ENCODE measurements around the gene VIT.
A peak's percentile ranks its signal among the peaks of the same experiment; 100 is the strongest.

The VIT gene

DNA sequence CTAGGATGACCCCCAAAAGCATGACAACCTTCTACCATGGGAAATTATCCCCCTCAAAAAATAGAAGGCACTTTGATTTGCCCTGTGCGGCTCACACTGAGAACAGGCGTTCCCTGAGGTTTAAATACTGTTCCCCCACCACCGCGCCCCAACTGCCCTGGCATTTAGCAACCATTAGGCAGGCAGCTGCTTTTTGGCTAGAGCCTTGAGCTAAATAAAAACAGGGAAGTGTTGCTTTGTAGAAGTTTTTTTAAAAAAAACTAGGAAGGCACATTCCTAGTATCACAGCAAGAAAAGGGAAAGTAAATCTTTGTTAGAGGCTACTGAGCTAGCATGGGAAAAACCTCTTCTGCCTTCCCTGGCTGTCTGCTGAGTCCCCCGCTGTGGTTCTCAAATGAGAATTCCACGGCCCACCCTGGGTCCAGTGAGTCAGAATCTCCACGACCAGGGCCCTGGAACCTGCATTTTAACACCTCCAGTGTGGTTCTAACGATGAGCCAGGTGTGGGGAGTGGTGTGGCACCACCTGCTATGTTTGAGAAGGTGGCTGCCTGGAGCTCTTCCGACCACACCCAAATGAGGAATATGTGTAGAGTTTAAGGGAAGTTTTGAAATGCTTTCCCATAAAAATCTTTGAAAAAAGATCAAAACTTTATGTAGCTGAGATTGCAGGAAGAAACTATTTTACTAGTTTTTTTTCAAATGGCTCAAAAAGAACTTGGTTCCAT, 66.4 kb downstream of the VIT start:
- no peaks in the 10 kb centered on the region for H3K36me3 ChIP-seq (ENCODE audit: control insufficient read depth in 2 of 2, insufficient read depth in 2 of 2, low read length in 2 of 2)
- no peaks in the 10 kb centered on the region for H3K27me3 ChIP-seq (ENCODE audit: control insufficient read depth in 1 of 2, insufficient read depth in 2 of 2, low read length in 2 of 2)

GRCh38 chr2:36769106-36769505, 72.6 kb downstream of the VIT start:
- Histone ChIP-seq H3K4me1 (ENCODE audit: control insufficient read depth, insufficient read depth, low read length) (no peaks in the 10 kb centered on the region), H3K27ac (ENCODE audit: low read length) (no peak overlapping the region), H3K9me3 (ENCODE audit: control insufficient read depth in 2 of 2, low read length in 2 of 2) (no peaks in the 10 kb centered on the region), H3K4me3 (ENCODE audit: low read length in 2 of 2) (no peak overlapping the region), H3K27me3 (ENCODE audit: control insufficient read depth in 1 of 2, insufficient read depth in 2 of 2, low read length in 2 of 2) (no peaks in the 10 kb centered on the region), H3K9ac (ENCODE audit: low read length in 2 of 2) (no peak overlapping the region), H3K36me3 (ENCODE audit: control insufficient read depth in 2 of 2, insufficient read depth in 2 of 2, low read length in 2 of 2) (no peaks in the 10 kb centered on the region)

More for the DNA sequence above, 66.4 kb downstream of the VIT start:
- no peak overlapping the region for H3K27ac ChIP-seq (ENCODE audit: low read length)
- H3K9me3 ChIP-seq (ENCODE audit: control insufficient read depth in 2 of 2, low read length in 2 of 2): no peaks in the 10 kb centered on the region
- H3K4me3 ChIP-seq (ENCODE audit: low read length in 2 of 2): no peak overlapping the region
- no peaks in the 10 kb centered on the region for H3K4me1 ChIP-seq (ENCODE audit: control insufficient read depth, insufficient read depth, low read length)
- no peak overlapping the region for H3K9ac ChIP-seq (ENCODE audit: low read length in 2 of 2)

GRCh38 chr2:36770542-36771287, 74.2 kb downstream of the VIT start:
- no peaks in the 10 kb centered on the region for H3K4me1 ChIP-seq (ENCODE audit: control insufficient read depth, insufficient read depth, low read length)
- H3K27ac ChIP-seq (ENCODE audit: low read length): no peak overlapping the region
- H3K36me3 ChIP-seq (ENCODE audit: control insufficient read depth in 2 of 2, insufficient read depth in 2 of 2, low read length in 2 of 2): no peaks in the 10 kb centered on the region
- H3K9ac ChIP-seq (ENCODE audit: low read length in 2 of 2): no peak overlapping the region
- no peaks in the 10 kb centered on the region for H3K9me3 ChIP-seq (ENCODE audit: control insufficient read depth in 2 of 2, low read length in 2 of 2)
- H3K27me3 ChIP-seq (ENCODE audit: control insufficient read depth in 1 of 2, insufficient read depth in 2 of 2, low read length in 2 of 2): no peaks in the 10 kb centered on the region
- H3K4me3 ChIP-seq (ENCODE audit: low read length in 2 of 2): no peak overlapping the region

GRCh38 chr2:36771671-36772070, 75.2 kb downstream of the VIT start:
- no peaks in the 10 kb centered on the region for H3K9me3 ChIP-seq (ENCODE audit: control insufficient read depth in 2 of 2, low read length in 2 of 2)
- no peak overlapping the region for H3K4me3 ChIP-seq (ENCODE audit: low read length in 2 of 2)
- no peaks in the 10 kb centered on the region for H3K4me1 ChIP-seq (ENCODE audit: control insufficient read depth, insufficient read depth, low read length)
- H3K27ac ChIP-seq (ENCODE audit: low read length): no peak overlapping the region
- H3K9ac ChIP-seq (ENCODE audit: low read length in 2 of 2): no peak overlapping the region
- H3K36me3 ChIP-seq (ENCODE audit: control insufficient read depth in 2 of 2, insufficient read depth in 2 of 2, low read length in 2 of 2): no peaks in the 10 kb centered on the region
- H3K27me3 ChIP-seq (ENCODE audit: control insufficient read depth in 1 of 2, insufficient read depth in 2 of 2, low read length in 2 of 2): no peaks in the 10 kb centered on the region

- no peak overlapping the region for H3K4me3 ChIP-seq (ENCODE audit: low read length in 2 of 2)
- no peak overlapping the region for H3K27ac ChIP-seq (ENCODE audit: low read length)
- no peaks in the 10 kb centered on the region for H3K27me3 ChIP-seq (ENCODE audit: control insufficient read depth in 1 of 2, insufficient read depth in 2 of 2, low read length in 2 of 2)
- H3K9me3 ChIP-seq (ENCODE audit: control insufficient read depth in 2 of 2, low read length in 2 of 2): no peaks in the 10 kb centered on the region
- H3K9ac ChIP-seq (ENCODE audit: low read length in 2 of 2): no peak overlapping the region
- no peaks in the 10 kb centered on the region for H3K36me3 ChIP-seq (ENCODE audit: control insufficient read depth in 2 of 2, insufficient read depth in 2 of 2, low read length in 2 of 2)
- H3K4me1 ChIP-seq (ENCODE audit: control insufficient read depth, insufficient read depth, low read length): no peaks in the 10 kb centered on the region
Observed at GRCh38 chr2:36773947-36774346, 77.4 kb downstream of the VIT start.

DNA sequence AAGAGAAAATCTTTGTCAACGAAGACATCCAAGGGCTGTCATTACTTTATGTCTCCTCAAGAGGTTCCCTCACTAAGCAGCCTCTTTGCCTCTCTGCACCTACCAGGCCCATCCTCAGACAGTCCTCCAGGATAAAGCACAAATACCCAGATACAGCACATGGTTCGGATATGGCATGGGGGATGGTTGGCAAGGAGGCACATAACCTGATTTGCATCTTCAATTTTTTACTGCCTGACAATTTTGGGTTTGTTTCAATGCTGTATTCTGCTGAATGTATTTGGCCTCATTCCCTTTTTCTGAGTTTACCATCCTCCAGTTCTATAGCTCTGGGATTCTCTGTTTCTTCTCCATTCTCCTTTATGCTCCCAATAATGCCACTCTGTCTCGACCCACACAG, 78.8 kb downstream of the VIT start:
- Histone ChIP-seq H3K27me3 (ENCODE audit: control insufficient read depth in 1 of 2, insufficient read depth in 2 of 2, low read length in 2 of 2) (no peaks in the 10 kb centered on the region), H3K9me3 (ENCODE audit: control insufficient read depth in 2 of 2, low read length in 2 of 2) (no peaks in the 10 kb centered on the region), H3K4me3 (ENCODE audit: low read length in 2 of 2) (no peak overlapping the region), H3K4me1 (ENCODE audit: control insufficient read depth, insufficient read depth, low read length) (no peaks in the 10 kb centered on the region), H3K27ac (ENCODE audit: low read length) (no peak overlapping the region), H3K36me3 (ENCODE audit: control insufficient read depth in 2 of 2, insufficient read depth in 2 of 2, low read length in 2 of 2) (no peaks in the 10 kb centered on the region), H3K9ac (ENCODE audit: low read length in 2 of 2) (no peak overlapping the region)

GRCh38 chr2:36775806-36776205, 79.3 kb downstream of the VIT start:
- H3K4me3 ChIP-seq (ENCODE audit: low read length in 2 of 2): no peak overlapping the region
- no peaks in the 10 kb centered on the region for H3K4me1 ChIP-seq (ENCODE audit: control insufficient read depth, insufficient read depth, low read length)
- H3K9me3 ChIP-seq (ENCODE audit: control insufficient read depth in 2 of 2, low read length in 2 of 2): no peaks in the 10 kb centered on the region
- no peak overlapping the region for H3K27ac ChIP-seq (ENCODE audit: low read length)
- no peak overlapping the region for H3K9ac ChIP-seq (ENCODE audit: low read length in 2 of 2)
- H3K36me3 ChIP-seq (ENCODE audit: control insufficient read depth in 2 of 2, insufficient read depth in 2 of 2, low read length in 2 of 2): no peaks in the 10 kb centered on the region
- no peaks in the 10 kb centered on the region for H3K27me3 ChIP-seq (ENCODE audit: control insufficient read depth in 1 of 2, insufficient read depth in 2 of 2, low read length in 2 of 2)

DNA sequence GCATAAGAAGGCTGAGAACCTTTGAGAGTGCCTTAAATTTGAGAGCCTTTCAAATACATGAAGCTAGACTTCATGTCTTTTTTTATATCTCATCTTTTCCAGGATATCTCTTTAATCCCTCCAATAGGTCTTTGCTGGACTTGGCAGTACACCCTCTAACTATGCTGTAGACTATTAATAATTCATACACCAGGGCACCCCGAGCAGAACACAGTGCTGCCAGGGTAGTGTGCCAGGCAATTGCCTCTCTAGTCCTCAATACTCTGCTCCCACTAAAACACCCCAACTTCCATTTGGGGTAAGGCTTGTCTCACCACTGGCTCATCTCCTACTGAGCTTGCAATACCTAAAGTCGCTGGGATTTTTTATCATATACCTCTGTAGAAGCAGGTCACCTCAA, 80.8 kb downstream of the VIT start:
- Histone ChIP-seq H3K4me1 (ENCODE audit: control insufficient read depth, insufficient read depth, low read length) (no peaks in the 10 kb centered on the region), H3K27ac (ENCODE audit: low read length) (no peak overlapping the region), H3K4me3 (ENCODE audit: low read length in 2 of 2) (no peak overlapping the region), H3K36me3 (ENCODE audit: control insufficient read depth in 2 of 2, insufficient read depth in 2 of 2, low read length in 2 of 2) (no peaks in the 10 kb centered on the region), H3K9me3 (ENCODE audit: control insufficient read depth in 2 of 2, low read length in 2 of 2) (no peaks in the 10 kb centered on the region), H3K27me3 (ENCODE audit: control insufficient read depth in 1 of 2, insufficient read depth in 2 of 2, low read length in 2 of 2) (no peaks in the 10 kb centered on the region), H3K9ac (ENCODE audit: low read length in 2 of 2) (no peak overlapping the region)

- H3K27ac ChIP-seq (ENCODE audit: low read length): no peak overlapping the region
- no peak overlapping the region for H3K9ac ChIP-seq (ENCODE audit: low read length in 2 of 2)
- no peaks in the 10 kb centered on the region for H3K27me3 ChIP-seq (ENCODE audit: control insufficient read depth in 1 of 2, insufficient read depth in 2 of 2, low read length in 2 of 2)
- no peaks in the 10 kb centered on the region for H3K9me3 ChIP-seq (ENCODE audit: control insufficient read depth in 2 of 2, low read length in 2 of 2)
- peaks cover 3% of the 10 kb centered on the region for H3K4me1 ChIP-seq (ENCODE audit: control insufficient read depth, insufficient read depth, low read length)
- H3K4me3 ChIP-seq (ENCODE audit: low read length in 2 of 2): no peak overlapping the region
- H3K36me3 ChIP-seq (ENCODE audit: control insufficient read depth in 2 of 2, insufficient read depth in 2 of 2, low read length in 2 of 2): no peaks in the 10 kb centered on the region
Observed at GRCh38 chr2:36777788-36778187, 81.3 kb downstream of the VIT start.

DNA sequence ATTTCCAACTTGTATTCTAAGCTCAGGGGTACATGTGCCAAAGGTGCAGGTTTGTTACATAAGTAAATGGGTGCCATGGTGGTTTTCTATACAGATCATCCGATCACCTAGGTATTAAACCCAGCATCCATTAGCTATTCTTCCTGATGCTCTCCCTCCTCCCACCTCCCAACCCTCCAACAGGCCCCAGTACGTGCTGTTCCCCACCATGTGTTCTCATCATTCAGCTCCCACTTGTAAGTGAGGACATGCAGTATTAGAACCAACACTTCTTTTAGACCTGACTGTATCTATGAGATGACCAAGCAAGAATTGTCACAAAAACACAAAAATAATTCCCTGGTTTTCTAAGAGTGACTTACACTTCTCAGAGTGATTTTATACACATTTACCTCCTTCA, 83.0 kb downstream of the VIT start:
- no peak overlapping the region for H3K4me3 ChIP-seq (ENCODE audit: low read length in 2 of 2)
- no peaks in the 10 kb centered on the region for H3K27me3 ChIP-seq (ENCODE audit: control insufficient read depth in 1 of 2, insufficient read depth in 2 of 2, low read length in 2 of 2)
- no peak overlapping the region for H3K9ac ChIP-seq (ENCODE audit: low read length in 2 of 2)
- no peak overlapping the region for H3K27ac ChIP-seq (ENCODE audit: low read length)
- peaks cover 3% of the 10 kb centered on the region for H3K4me1 ChIP-seq (ENCODE audit: control insufficient read depth, insufficient read depth, low read length)
- H3K9me3 ChIP-seq (ENCODE audit: control insufficient read depth in 2 of 2, low read length in 2 of 2): no peaks in the 10 kb centered on the region
- no peaks in the 10 kb centered on the region for H3K36me3 ChIP-seq (ENCODE audit: control insufficient read depth in 2 of 2, insufficient read depth in 2 of 2, low read length in 2 of 2)

GRCh38 chr2:36780231-36780839, 83.8 kb downstream of the VIT start:
- H3K9ac ChIP-seq (ENCODE audit: low read length in 2 of 2): no peak overlapping the region
- peak overlapping the region in 1 of 2 donors; percentile 3 for H3K4me3 ChIP-seq (ENCODE audit: low read length in 2 of 2)
- peaks cover 3% of the 10 kb centered on the region for H3K4me1 ChIP-seq (ENCODE audit: control insufficient read depth, insufficient read depth, low read length)
- H3K9me3 ChIP-seq (ENCODE audit: control insufficient read depth in 2 of 2, low read length in 2 of 2): no peaks in the 10 kb centered on the region
- no peak overlapping the region for H3K27ac ChIP-seq (ENCODE audit: low read length)
- H3K27me3 ChIP-seq (ENCODE audit: control insufficient read depth in 1 of 2, insufficient read depth in 2 of 2, low read length in 2 of 2): no peaks in the 10 kb centered on the region
- no peaks in the 10 kb centered on the region for H3K36me3 ChIP-seq (ENCODE audit: control insufficient read depth in 2 of 2, insufficient read depth in 2 of 2, low read length in 2 of 2)

Data from stomach smooth muscle (tissue), 2 donors.